Lower leg skin (tissue), 4 donors: ENCODE data around the gene PRR20C. TPM values are rescaled to one million over a fixed set of nuclear protein-coding genes. Genes with fewer than 3 reads are reported as not detected.
"Not testable (repeated sequence)": the region's sequence is repeated elsewhere in the genome, so short reads cannot be mapped to it uniquely, and the experiment has no call there.

Experiments used
- DNase-seq, 2 donors: peaks; one replicate each; pipeline ENCODE4 v3.0.0-alpha.2; 2019; ENCODE audit warnings: low spot score in 2 of 2
- H3K4me3 ChIP-seq: fragments of 200-600 bp; sonication (generic); 2 replicates; pipeline ENCODE4 v1.5.1; 2017; ENCODE audit warnings: mild to moderate bottlenecking, low read depth; ENCODE audit not compliant: poor library complexity, severe bottlenecking
- POLR2A ChIP-seq, 2 donors: fragments of 450-650 bp; IDR thresholded peaks; one replicate each; pipeline ENCODE4 v1.6.1; 2016 to 2017; ENCODE audit warnings: antibody characterized with exemption in 2 of 2, mild to moderate bottlenecking in 1 of 2, moderate library complexity in 1 of 2
- WGBS, 2 donors: methylation state at CpG; one replicate each; pipeline ENCODE4 v1.1.5; 2018; 5-methylcytosine and 5-hydroxymethylcytosine counted together
- intact Hi-C: fragments of 100-400 bp; cut with DNase I; formaldehyde crosslinking; loops from one replicate; pipeline ENCODE4 v1.15.0; 2023; ENCODE audit warnings: low total_unique reads
- total RNA-seq, 4 donors: library from RNA; depleted of rRNA; stranded (reverse); fragments of >200 nt; gene quantifications; one replicate each; pipeline ENCODE4 v1.1.0, GENCODE V29; 2016
- TF ChIP-seq, protein P1 (sequence below), 3 donors: fragments of 450-650 bp; IDR thresholded peaks; one replicate each; pipeline ENCODE4 v1.5.1; 2016; ENCODE audit warnings: antibody characterized with exemption in 3 of 3, mild to moderate bottlenecking in 3 of 3, moderate library complexity in 2 of 3

PRR20C gene
- total RNA-seq, 4 donors from 2014 or later, result not detected

DNA sequence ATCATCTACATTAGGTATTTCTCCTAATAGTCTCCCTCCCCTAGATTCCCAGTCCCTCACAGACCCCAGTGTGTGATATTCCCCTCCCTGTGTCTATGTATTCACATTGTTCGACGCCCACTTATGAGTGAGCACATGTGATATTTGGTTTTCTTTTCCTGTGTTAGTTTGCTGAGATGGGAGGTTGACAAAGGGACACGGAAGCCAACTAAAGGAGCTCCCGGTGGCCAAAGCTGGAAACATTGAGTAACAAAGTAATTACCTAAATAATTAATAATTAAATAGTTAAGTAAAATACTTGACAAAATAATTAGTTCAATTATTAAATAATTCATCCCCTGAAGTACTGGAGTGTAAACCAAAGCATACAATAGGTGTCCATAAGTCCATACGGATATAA, 14.9 kb upstream of the PRR20C start:
- WGBS, 2 donors, result 90 to 95% methylated on average over 5 of the region's 5 CpGs
- TF ChIP-seq, protein P1, sequence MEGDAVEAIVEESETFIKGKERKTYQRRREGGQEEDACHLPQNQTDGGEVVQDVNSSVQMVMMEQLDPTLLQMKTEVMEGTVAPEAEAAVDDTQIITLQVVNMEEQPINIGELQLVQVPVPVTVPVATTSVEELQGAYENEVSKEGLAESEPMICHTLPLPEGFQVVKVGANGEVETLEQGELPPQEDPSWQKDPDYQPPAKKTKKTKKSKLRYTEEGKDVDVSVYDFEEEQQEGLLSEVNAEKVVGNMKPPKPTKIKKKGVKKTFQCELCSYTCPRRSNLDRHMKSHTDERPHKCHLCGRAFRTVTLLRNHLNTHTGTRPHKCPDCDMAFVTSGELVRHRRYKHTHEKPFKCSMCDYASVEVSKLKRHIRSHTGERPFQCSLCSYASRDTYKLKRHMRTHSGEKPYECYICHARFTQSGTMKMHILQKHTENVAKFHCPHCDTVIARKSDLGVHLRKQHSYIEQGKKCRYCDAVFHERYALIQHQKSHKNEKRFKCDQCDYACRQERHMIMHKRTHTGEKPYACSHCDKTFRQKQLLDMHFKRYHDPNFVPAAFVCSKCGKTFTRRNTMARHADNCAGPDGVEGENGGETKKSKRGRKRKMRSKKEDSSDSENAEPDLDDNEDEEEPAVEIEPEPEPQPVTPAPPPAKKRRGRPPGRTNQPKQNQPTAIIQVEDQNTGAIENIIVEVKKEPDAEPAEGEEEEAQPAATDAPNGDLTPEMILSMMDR (IDR thresholded peaks at IDR 0.05), result no peak
- no peak for TF ChIP-seq POLR2A (IDR thresholded peaks at IDR 0.05)
- H3K4me3 ChIP-seq, result no peak overlapping the region
- intact Hi-C loops, result no loop called here
- peak in 1 of 2 donors; percentile 58 for DNase-seq

GRCh38 chr13:57139781-57140180, 14.1 kb upstream of the PRR20C start:
- H3K4me3 ChIP-seq, DNase-seq, intact Hi-C loops: not testable (repeated sequence)
- WGBS, 2 donors, result 93 to 95% methylated on average over 4 to 11 of the region's 18 CpGs

DNA sequence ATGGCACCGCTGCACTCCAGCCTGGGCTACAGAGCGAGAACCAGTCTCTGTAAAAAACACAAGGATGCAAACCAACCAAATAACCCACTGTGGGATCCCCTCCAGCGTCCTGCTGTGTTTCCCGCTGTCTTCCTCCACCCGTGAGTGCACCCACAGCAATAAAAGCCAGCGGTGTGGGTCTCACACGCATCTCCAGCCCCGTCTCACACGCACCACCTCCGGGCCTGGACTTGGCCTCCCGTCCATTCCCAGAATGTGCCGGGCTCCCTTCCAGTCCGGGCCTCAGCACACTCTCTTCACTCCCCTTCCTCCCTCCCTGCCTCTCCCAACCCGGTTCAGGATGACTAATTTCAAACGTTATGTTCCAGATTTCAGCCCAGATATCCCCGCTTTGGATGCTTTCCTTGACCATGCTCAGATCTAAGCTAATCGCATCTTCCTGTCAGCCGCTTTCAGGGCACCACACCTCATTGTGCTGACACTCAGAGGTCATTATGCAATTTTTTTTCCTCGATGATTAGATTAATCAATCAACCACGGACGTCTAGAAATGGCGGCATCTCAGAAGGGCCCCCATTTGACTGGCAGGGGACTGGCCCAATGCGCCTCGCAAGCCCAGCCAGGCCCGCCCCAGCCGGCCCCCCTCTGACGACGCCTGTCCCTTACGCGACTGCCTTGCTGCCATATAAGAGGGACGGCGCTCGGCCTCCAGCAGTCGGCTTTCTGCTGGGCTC, 13.5 kb upstream of the PRR20C start, which contains the start of gene PRR20A:
Gene PRR20A, plus strand, starts transcription at position 684 of the 734 bp plus-strand sequence. CDS start 387 bp downstream, outside the sequence.
- intact Hi-C loops, DNase-seq, H3K4me3 ChIP-seq: not testable (repeated sequence)
- WGBS, 2 donors, result 92% methylated on average over 12 to 14 of the region's 34 CpGs

GRCh38 chr13:57147188-57147587, 6.7 kb upstream of the PRR20C start, which contains the start of gene PRR20B:
Gene PRR20B, plus strand, starts transcription at chr13:57147488. Its CDS starts 387 bp downstream, at chr13:57147875.
- H3K4me3 ChIP-seq, intact Hi-C loops, DNase-seq: not testable (repeated sequence)
- WGBS, 2 donors, result no CpG with 5 or more reads among the region's 22 CpGs

DNA sequence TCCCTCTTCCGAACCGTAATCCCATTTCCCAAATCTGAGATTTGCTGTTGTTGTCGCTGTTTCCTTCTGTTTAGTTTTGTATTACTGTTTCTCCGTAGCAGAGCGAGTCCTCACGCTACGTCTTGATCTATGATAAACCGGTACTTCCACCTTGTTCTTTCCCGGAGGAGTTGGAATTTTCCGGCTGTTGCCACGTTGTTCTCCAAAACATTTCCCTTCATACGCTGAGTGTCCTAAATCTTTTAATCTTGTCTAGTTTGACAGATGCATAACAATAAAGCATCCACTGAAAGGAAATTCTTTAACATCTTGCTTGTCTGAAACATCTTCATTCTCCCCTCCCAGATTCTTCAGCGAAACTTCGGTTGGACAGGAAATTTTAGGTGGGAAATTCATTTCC, 5.8 kb upstream of the PRR20C start:
- H3K4me3 ChIP-seq, intact Hi-C loops, DNase-seq: not testable (repeated sequence)
- 94 to 96% methylated on average over 9 of the region's 14 CpGs for WGBS, 2 donors

DNA sequence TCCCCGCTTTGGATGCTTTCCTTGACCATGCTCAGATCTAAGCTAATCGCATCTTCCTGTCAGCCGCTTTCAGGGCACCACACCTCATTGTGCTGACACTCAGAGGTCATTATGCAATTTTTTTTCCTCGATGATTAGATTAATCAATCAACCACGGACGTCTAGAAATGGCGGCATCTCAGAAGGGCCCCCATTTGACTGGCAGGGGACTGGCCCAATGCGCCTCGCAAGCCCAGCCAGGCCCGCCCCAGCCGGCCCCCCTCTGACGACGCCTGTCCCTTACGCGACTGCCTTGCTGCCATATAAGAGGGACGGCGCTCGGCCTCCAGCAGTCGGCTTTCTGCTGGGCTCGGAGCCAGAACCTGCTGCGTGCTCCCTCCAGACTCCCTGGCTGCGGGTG, 6.5 kb downstream of the PRR20C start, which contains the start of gene PRR20D:
Gene PRR20D, plus strand, starts transcription at position 301 of the 400 bp plus-strand sequence. CDS start 387 bp downstream, outside the sequence.
- H3K4me3 ChIP-seq, DNase-seq, intact Hi-C loops: not testable (repeated sequence)
- WGBS, 2 donors, result no CpG with 5 or more reads among the region's 22 CpGs

GRCh38 chr13:57166897-57167296, 13.0 kb downstream of the PRR20C start, which contains the start of gene PRR20E:
Gene PRR20E, plus strand, starts transcription at chr13:57167197. Its CDS starts 387 bp downstream, at chr13:57167584.
- H3K4me3 ChIP-seq, DNase-seq, intact Hi-C loops: not testable (repeated sequence)
- no CpG with 5 or more reads among the region's 22 CpGs for WGBS, 2 donors

GRCh38 chr13:57191667-57192066, 37.8 kb downstream of the PRR20C start:
- WGBS, 2 donors, result 72 to 80% methylated on average over 1 of the region's 1 CpG

More at GRCh38 chr13:57191667-57192066, 37.8 kb downstream of the PRR20C start:
- H3K4me3 ChIP-seq, result no peak overlapping the region
- no peak for DNase-seq
- no peak for TF ChIP-seq POLR2A (IDR thresholded peaks at IDR 0.05)
- TF ChIP-seq, protein P1 (IDR thresholded peaks at IDR 0.05), result no peak
- intact Hi-C loops, result no loop called here

Other genes with a start within 250 kb of the PRR20C start
- gene PRR20A, start 13.1 kb upstream of the PRR20C start, total RNA-seq, result not detected
- gene PRR20B, start 6.6 kb upstream of the PRR20C start, total RNA-seq, result not detected
- not detected for gene PRR20D, start 6.6 kb downstream of the PRR20C start, total RNA-seq
- gene PRR20E, start 13.1 kb downstream of the PRR20C start, total RNA-seq, result not detected